Measurements from ENCODE around the gene ENTHD1.
"Not testable (repeated sequence)": the region's sequence is repeated elsewhere in the genome, so short reads cannot be mapped to it uniquely, and the experiment has no call there.

ENTHD1 gene

DNA sequence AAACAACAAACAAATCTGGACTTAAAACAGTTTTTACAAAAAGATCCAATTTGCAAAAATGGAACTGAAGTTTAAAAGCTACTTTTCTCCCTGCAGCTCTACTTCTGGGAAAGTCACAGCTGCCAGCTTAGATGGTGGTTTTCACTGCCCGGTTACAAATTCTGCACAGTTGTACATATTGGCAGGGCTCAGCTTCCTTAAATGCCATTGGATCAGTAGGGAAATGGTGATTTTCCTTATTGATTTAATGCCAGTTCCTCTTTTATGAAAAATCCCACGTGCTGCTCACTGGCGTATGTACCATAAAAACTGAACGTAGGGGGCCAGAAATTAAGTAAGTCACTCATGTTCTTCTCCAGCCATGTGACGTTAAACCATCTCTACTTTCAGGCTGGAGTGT, 30.1 kb upstream of the ENTHD1 start:
- no peak for DNase-seq

DNA sequence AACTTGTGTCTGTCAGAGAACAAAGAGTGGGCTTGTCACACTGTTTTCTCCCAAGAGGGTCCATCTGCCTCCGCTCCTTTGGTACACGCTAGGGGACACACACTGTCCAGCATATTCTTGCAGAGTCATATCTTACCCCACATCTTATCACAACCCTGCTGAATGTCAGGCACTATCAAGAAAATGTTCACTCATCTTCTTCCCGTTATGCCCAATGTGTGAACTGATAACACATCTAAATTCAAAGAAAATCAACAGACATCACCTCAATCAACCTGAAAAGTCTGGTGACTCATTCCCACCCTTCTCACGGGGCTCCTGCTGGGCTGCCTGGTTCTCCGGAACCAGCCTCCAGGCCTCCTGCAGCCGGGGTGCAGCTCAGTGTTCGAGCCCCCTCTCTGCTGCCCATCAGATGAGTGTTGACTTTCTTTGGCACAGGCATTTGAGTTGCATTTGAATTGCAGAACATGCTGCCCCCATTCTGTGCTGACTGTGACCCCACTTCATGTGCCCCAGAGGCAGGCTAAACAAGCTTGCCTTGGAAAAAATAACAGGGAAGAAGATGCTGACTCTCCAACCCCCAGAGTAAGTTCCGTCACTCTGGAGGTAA, 26.7 kb upstream of the ENTHD1 start:
- peak; percentile 96 for DNase-seq

DNA sequence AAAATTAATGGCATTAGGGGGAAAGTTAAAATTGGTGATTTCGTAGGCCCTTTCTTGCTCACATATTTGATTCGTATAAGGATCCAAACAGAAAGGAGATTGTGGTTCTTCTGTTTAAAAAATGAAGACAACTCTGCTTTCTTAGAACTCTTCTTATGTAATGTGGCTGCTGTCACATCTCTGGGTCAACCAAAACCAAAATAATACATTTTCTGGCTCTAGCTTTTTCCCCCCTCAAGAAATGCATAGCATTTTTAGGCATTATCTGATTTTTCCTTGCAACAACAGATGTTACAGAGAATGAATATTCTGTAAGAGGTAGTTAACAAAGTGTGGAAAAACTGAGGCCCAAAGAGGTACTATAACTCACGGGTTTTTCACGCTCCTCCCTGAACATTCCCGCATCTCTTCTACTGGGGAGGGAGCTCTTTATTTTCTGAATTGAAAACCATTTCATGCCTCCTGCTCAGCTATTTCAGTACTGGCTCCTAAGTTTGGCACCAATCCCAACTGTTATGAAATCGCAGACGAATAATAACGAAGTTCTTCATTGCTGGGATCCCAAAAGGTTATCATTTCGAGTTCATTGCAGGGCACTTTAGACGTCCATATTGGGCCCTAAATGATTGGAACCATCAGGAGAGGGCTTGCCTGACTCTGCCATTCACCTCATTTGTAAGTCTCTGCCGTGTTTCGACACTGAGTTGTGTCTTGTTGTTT, 24.4 kb upstream of the ENTHD1 start:
- DNase-seq = peak; percentile 74

DNA sequence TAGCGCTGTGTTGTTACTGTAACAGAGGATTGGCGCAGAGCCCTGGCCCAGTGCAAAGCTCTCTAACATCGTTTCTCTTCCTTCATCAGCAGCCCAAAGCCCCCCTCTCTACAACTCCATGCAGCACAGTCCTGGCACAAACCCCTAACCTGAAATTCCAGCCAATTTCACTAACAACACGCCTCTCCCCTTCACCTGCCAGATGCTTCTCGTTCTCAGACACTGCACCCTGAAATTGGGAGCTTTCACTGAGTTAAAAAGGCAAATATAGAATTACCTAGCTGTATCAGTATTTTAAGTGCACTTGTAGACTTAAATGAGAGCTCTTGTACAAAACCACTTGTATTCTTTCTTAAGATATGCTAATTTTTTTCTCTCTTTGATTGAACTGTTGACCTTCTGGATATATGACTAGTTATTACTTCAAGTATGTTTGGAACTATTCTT, 23.7 kb upstream of the ENTHD1 start:
- DNase-seq = no peak

DNA sequence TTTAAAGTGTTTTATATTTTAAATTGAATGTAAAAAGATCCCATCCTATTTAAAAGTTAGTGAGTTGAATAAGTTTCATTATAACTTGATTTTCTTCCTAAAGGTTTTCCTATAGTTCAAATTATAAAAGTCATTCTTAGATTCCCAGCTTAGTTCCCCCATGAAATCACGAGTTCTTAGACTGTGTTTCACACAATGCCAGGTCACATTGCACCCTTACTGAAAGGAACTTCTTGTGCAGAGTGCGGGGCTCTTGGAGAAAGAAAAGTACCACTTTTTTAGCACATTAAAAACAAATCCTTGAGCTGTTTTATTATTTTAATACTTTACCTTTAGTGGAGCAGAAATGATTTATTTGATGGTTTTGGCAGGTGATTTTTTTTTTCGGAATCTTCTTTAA, 22.9 kb upstream of the ENTHD1 start:
- DNase-seq = no peak

DNA sequence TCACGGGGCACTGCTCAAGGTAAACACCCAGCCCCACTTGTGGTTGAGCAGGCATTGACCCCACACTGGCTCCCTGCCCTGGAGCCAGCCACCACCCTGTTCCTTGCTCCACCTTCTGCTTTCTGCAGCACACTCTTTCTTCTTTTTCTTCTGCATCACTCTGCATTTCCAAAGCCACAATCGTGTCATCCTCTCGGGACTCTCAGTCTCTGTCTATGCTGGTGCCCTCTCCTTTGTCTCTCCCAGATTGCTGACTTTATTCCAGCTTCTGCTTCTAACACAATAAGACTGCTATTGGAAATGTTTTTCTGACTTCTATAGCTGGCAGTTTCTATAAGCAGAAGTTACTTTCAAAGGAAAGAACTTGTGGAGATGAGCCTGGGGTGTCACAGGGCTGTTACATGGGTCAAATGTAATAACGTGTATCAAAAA, 21.8 kb upstream of the ENTHD1 start:
- DNase-seq = peak; percentile 52

DNA sequence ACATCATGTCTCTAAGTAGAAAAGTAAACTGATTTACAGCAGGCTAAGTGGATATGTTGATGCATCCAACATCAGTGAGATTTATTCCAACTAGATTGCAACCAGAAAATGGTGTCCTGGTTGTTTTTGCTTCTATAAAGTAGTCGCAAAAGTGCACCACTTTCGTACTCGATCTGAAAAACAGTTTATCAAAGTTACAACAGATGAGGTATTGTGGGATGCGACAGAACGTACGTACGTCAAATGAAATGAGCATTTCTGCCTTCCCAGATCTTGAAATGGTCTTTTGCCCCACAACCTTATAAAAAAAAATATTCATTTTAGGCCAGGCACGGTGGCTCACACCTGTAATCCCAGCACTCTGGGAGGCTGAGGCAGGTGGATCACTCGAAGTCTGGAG, 21.0 kb upstream of the ENTHD1 start:
- no peak for DNase-seq

DNA sequence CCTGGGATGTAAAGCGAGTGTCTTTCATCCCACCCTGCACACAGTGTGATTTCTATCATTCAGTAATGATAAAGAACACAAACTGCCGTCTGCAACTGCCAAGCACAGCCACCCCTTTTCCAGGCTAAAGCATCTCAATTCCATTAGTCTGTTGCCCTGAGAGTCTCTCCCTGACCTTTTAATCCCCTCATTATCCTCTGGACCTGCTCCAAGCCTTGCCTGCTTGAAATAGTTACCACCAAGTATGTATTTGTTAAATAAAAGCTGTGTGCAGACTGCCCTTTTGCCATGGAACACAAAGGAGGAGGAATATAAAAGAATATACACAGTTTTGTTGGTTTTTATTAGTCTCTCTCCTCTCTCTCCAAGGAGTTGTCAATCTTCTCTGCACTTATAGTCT, 20.3 kb upstream of the ENTHD1 start:
- no peak for DNase-seq

DNA sequence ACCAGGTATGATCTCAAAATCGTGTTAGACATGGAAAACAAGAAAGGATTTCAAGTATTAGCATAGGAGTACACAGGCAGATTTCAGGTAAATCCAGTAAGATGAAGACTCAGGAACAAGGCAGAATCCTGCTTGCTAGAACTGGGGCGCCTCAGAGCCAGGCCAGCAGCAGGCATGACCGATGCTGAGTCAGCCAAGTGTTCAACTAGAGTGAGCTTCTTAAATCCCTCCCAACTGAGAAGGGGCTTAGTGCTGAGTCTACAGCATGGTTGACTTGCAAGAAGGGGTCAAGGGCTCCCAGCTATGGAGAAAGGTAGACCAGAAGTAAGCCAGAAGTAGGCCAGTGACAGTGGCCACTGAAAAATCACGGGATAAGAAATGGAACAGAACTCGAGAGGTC, 19.8 kb upstream of the ENTHD1 start:
- DNase-seq = no peak

DNA sequence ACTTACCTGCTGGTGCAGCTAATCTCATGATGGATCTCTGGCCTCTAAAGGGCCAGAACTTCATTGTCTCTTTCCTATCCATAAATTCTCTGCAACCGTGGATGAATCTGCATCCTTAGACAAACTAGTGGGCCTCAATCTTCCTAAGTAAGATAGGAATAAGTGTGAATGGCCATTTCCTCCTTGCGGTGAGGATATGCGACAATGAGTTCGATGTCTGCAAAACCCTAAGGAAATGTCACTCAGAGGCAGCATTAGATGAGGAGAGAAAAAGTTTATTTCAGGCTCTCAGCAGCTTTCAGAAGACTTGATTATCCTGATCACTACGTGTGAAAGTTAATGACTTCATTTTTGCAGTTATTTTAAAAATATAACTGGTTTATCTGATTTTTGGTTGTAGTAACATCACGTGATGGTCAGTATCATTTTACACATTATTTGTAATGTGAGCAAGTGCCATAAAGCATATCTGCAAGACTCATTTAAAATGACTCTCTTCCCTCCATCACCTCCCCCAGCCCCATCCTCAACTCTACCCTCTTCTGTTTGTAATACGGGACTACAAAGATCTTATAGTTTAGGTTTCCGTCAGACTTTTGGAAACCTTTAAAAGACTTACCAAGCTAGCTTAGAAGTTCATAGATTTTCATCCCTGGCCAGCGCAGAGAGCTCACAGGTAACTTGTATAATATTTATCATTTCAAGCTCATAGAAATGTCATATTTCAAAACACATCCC, 17.5 kb upstream of the ENTHD1 start:
- DNase-seq = no peak

DNA sequence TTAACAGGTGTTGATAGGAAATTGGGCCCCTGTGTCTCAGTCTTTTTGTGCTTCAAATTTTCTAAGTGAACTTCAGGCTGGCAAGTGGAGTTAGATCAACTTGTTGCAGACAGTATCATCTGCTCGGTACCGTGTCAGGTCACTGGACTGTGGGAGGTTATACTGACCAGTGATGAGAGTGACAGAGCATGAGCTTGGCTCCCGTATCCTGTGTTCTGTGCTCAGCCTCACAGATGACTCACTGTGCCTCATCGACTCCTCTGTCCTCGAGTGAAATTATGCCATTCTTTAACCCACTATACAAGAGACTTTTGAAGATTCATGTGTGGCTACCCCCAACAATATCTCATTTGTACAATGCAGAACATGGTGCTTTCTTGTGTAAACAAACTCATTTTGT, 15.2 kb upstream of the ENTHD1 start:
- no peak for DNase-seq

DNA sequence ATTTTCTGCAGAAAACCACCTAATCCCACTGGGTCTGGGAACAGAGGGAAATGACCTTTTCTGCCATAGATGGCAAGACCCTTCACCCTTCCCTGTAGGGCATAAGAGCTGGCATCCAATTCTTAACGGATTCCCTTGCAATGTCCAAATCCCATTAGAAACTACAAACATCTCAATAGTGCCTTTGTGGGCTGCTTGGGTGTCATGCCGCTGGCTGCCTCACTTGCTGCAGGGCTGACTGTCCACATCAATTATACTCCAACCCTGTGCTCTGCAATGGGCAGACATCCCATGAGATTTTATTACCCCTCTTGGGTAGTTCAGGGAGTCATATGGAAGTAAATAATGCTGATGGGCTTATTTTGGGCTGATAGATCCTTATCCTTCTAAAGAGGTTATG, 14.6 kb upstream of the ENTHD1 start:
- no peak for DNase-seq

DNA sequence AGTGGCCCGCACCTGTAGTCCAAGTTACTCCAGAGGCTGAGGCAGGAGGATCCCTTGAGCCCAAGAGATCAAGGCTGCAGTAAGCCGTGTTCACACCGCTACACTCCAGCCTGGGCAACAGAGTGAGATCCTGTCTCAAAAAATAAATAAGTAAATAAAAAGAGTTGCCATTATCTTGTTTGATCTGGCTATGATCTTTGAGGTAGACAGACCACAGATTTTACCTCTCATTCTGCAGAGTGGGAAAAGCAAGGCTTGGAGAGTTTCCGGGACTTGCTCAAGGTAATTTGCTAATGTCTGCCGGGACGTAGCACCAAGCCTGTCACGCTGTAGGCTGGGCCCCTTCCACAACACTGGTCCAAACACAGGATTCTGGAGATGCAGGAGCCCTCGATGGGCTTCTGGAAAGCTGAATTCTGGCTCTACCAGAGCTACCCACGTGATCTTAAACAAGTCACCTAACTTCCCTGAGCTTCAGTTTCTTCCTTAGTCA, 14.1 kb upstream of the ENTHD1 start:
- DNase-seq = no peak

DNA sequence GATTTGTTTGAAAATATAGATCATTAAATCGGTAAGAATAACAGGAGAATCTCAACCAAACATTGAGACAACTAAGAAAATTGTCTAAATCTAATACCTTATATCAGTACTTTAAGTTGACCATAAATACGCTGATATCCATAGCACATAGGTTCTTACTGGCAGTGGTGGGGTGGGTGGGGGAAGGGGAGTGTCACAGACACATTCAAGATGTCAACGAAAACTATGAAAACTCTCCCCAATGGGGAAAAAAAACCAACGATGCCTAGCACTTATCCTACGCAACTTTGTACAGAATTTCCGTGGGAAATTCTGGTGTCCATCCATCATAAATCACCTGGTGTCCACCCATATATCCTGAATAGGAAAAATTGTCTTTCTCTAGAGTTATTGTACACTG, 13.5 kb upstream of the ENTHD1 start:
- no peak for DNase-seq

DNA sequence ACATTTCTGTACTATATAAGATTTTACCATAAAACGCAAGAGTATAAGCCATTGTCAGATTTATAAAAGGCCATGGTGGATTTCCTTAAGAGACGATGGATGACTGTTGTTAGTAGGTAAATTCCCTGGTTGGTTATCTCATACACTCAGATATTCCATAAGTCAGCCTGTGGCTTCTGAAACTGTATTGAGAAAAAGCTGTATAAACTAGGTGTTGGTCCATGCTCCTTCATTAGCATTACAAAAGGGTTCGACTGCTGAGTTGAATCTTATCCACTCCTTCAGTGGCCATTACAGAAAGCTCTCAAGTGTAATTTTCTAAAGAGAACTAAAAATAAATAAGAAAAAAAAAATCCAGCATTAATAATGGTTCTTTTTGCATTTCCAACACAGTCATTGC, 12.6 kb upstream of the ENTHD1 start:
- no peak for DNase-seq

DNA sequence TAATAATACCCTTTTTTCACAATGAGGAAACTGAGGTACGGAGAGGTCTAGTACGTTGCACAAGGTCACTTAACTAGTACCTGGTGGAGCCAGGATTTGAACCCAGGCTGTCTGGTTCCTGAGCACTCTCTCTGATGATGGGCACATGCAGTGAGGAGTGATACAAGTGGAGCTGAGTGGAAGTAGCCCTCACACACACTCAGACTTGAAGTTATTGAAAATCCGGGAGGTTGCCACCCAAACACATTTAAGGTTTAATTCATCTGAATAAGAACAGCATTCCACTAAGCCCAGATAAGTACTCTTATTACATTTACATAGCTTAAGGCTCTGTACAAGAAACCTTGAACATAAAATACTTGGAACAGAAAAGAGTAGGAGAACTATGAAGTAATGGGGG, 12.1 kb upstream of the ENTHD1 start:
- no peak for DNase-seq

DNA sequence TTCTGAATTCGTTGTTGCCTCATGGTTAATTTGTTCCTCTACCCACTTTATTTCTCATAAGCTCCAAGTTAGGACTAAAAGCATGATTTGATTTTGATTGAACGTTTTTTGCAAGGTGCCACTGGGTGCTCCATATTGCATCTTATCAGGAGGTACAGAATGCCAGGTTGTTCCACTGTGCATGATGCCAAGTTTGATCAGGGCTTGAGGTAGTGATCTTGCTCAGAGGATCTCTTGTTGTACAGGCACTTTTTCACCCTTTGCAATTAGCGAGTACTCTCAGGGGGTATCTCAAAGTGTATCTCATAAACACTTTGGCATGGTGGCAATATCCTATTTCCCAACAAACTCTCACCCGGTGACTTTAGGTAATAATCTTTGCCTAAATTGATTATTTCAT, 11.3 kb upstream of the ENTHD1 start:
- DNase-seq = no peak

DNA sequence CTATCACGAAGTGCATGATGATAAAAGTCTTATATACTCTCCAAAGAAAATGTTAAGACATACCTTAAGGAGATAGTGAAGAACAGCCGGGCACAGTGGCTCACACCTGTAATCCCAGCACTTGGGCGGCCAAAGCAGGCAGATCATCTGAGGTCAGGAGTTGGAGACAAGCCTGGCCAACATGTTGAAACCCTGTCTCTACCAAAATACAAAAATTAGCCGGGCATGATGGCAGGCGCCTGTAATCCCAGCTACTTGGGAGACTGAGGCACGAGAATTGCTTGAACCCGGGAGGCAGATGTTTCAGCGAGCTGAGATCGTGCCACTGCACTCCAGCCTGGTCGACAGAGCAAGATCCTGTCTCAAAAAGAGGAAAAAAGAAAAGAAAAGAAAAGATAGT, 10.5 kb upstream of the ENTHD1 start:
- not testable (repeated sequence) for DNase-seq

DNA sequence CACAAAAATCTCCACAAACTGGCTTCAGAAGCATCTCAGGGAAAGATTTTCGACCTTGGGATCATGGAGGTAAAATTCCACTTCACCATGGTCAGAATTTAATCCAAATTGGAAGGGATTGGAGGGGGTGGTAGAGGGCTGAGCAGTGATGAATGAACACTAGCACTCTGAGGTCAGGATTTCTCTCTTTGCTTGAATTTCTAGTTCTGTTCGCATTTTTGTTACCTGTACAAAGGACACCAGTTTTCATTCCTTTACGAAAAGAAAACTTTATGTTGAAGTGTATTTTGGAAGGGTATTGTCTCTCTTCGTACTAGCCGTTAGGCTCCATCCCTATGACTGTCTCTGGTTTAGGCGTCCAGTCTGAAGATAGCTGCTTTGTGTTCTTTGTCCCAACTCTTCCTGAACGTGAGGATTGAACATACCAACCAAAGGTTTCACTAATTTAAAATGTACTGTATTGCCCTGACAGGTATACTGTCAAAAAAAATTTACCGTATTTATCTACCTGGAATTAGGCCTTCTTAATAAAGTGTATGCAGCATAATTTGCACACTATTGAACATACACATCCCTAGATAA, 8.1 kb upstream of the ENTHD1 start:
- no peak for DNase-seq

DNA sequence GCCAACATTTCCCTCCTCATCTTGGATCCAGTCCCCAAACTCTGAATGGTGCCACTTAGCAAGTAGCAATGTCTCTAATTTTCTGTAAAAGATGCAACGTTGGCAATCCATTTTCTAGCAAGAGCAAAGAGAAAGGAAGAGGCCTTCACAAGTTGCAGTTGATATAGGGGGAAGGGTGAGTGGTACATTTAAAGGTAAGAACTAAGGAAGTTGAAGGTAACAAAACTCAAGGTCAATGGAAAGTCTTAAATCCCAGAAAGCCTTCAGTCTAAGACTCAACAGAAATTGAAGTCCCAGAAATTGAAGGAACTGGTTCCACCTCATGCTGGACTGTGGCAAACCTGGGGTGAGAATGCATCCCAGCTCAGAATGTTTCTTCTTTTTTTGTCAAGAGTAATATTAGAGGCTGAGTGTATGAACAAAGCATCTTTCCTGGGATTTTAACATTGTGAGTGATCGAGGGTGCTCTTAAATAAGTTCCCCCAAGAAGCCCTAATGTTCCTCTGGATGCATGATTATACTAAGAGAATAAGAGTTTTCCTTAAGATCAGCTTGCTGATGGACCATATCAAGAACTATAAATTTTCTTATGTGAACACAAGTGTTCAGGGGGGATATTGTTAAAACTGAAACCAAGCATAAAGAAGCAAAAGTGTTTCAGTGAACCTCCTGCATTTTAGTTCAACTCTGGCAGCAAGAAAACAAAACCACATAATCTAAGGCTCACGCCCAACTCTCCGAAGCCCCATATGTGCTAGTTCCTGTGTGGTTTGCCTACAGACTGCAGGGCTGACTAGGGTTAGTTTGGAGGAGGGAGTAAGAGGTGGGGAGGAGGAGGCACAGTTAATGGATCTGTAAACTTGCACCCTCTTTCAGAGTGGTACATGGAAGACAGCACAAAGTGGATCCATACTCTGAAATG, 7.0 kb upstream of the ENTHD1 start, which contains the start of gene GRAP2:
TSS of gene GRAP2 (plus strand) at position 779 of the 922 bp plus-strand sequence. CDS start 46,023 bp downstream, outside the sequence.
- DNase-seq = peak; percentile 83

DNA sequence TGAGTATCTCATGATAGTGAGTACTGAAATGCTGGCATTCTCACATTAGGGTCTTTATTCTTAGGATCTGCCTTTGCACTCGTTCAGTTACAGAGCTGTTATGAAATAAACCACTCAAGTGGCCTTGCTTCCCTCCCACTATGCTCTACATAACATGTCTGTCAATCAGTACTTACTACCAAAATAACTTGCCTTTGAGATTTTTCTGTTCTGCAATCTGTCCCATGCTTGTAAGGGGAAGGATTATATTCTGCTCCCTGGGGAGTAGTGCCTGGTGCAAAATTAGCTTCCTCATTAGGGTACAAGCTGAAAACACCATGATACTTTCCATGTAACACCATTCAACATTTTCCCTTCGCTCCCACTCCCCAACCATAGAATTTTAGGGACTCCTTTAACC, 5.4 kb upstream of the ENTHD1 start:
- DNase-seq = no peak

DNA sequence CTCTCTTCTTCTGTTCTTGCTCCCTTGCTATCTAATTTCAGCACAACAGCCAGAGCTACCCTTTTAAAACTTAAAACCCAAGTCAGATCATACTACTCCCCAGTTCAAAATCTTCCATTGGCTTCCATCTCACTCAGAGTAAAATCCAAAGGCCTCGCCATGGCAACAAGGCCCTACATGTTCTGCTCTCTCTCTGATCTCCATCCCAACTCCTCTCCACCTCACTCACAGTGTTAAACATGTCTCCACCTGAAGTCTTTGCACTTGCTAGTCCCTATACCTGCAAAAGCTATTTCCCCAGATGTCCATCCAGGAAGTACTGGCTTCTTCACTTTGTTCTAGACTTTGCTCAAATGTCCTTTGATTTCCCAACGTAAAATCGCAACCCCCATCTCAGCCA, 4.3 kb upstream of the ENTHD1 start:
- no peak for DNase-seq

All from hematopoietic multipotent progenitor cell treated with erythropoietin and hydrocortisone succinate and interleukin-3 and kit ligand, for 8 days (in vitro differentiated cells).